IMR-90 (cell line): ENCODE measurements around the gene PFKFB1. TPM values are rescaled to one million over a fixed set of nuclear protein-coding genes. Genes with fewer than 3 reads are reported as not detected.

Source experiments
- ATAC-seq: fragments of 200-7000 bp; cut with Tn5 transposase; 2 replicates; pipeline ENCODE4 v1.9.1; 2020; ENCODE audit warnings: low read depth, mild to moderate bottlenecking, moderate library complexity
- BruUV-seq: library from RNA; stranded (reverse); fragments of 400-500 nt; replicated peaks from 2 replicates; lab custom pipeline; 2021; lab: Mats Ljungman, UMichigan
- CTCF ChIA-PET: fragments of 300-600 bp; formaldehyde crosslinking; extraction: SDS; loops from one replicate; lab custom pipeline; 2021; ENCODE audit warnings: antibody characterized with exemption; lab: Yijun Ruan, JAX
- POLR2A ChIA-PET: fragments of 300-600 bp; sonication (Branson Sonifier 250); formaldehyde crosslinking; loops from one replicate; lab custom pipeline; 2022; ENCODE audit warnings: antibody characterized with exemption; ENCODE audit not compliant: unreplicated experiment; lab: Charles Lee
- DNase-seq: peaks from one replicate; pipeline ENCODE4 v3.0.0; 2013
- H2AFZ ChIP-seq: replicated peaks from 2 replicates; pipeline ENCODE3; 2013; ENCODE audit warnings: low read length, mild to moderate bottlenecking; ENCODE audit not compliant: poor library complexity
- H2AK5ac ChIP-seq: 2 replicates; pipeline ENCODE4 v1.6.1; 2013; ENCODE audit warnings: low read depth, low read length, inconsistent platforms
- H2AK9ac ChIP-seq: replicated peaks from 2 replicates; pipeline ENCODE3; 2013; ENCODE audit warnings: mild to moderate bottlenecking, low read depth, low read length, moderate library complexity; ENCODE audit not compliant: poor library complexity
- H2BK120ac ChIP-seq: 2 replicates; pipeline ENCODE4 v1.6.1; 2013; ENCODE audit warnings: low read depth, low read length, inconsistent platforms
- H2BK15ac ChIP-seq: 3 replicates; pipeline ENCODE4 v1.6.1; 2013; ENCODE audit warnings: low read depth, low read length, inconsistent platforms
- H2BK20ac ChIP-seq: 2 replicates; pipeline ENCODE4 v1.6.1; 2013; ENCODE audit warnings: low read depth, mild to moderate bottlenecking, inconsistent platforms, low read length, moderate library complexity
- H2BK5ac ChIP-seq: 2 replicates; pipeline ENCODE4 v1.6.1; 2013; ENCODE audit warnings: mild to moderate bottlenecking, low read depth, low read length, inconsistent platforms; ENCODE audit not compliant: poor library complexity, severe bottlenecking
- H3K14ac ChIP-seq: replicated peaks from 2 replicates; pipeline ENCODE4 v1.6.1; 2013; ENCODE audit warnings: low read depth, low read length, inconsistent platforms
- H3K18ac ChIP-seq: 2 replicates; pipeline ENCODE4 v1.6.1; 2013; ENCODE audit warnings: low read depth, low read length, control low read depth
- H3K23ac ChIP-seq: 2 replicates; pipeline ENCODE4 v1.6.1; 2013; ENCODE audit warnings: low read depth, low read length, inconsistent platforms
- H3K27ac ChIP-seq: 2 replicates; pipeline ENCODE4 v1.5.1; 2013; ENCODE audit warnings: mild to moderate bottlenecking, control low read depth, low read length; ENCODE audit not compliant: insufficient read depth
- H3K27me3 ChIP-seq: 2 replicates; pipeline ENCODE4 v1.6.1; 2013; ENCODE audit warnings: low read length; ENCODE audit not compliant: control insufficient read depth, insufficient read depth
- H3K36me3 ChIP-seq: 2 replicates; pipeline ENCODE4 v1.6.1; 2013; ENCODE audit warnings: low read length, mixed read lengths; ENCODE audit not compliant: control insufficient read depth, insufficient read depth
- H3K4ac ChIP-seq: 2 replicates; pipeline ENCODE4 v1.6.1; 2013; ENCODE audit warnings: low read depth, low read length, inconsistent platforms
- H3K4me1 ChIP-seq: 2 replicates; pipeline ENCODE4 v1.6.1; 2013; ENCODE audit warnings: low read length, mixed read lengths; ENCODE audit not compliant: control insufficient read depth, insufficient read depth
- H3K4me2 ChIP-seq: 2 replicates; pipeline ENCODE4 v1.6.1; 2013; ENCODE audit warnings: low read depth, mild to moderate bottlenecking, control low read depth, low read length, moderate library complexity
- H3K4me3 ChIP-seq: 2 replicates; pipeline ENCODE4 v1.5.1; 2013; ENCODE audit warnings: low read depth, mild to moderate bottlenecking, control low read depth, low read length, moderate library complexity; ENCODE audit not compliant: insufficient read depth
- H3K56ac ChIP-seq: 2 replicates; pipeline ENCODE4 v1.6.1; 2013; ENCODE audit warnings: low read length, inconsistent platforms; ENCODE audit not compliant: insufficient read depth; ENCODE audit errors: extremely low read depth
- H3K79me1 ChIP-seq, 2 experiments: 2 replicates each; pipeline ENCODE4 v1.6.1; 2013; ENCODE audit warnings: low read length in 2 of 2, inconsistent platforms in 1 of 2, low read depth in 1 of 2
- H3K9ac ChIP-seq: 2 replicates; pipeline ENCODE4 v1.6.1; 2013; ENCODE audit warnings: low read depth, low read length, control low read depth
- H3K9me1 ChIP-seq: 2 replicates; pipeline ENCODE4 v1.6.1; 2013; ENCODE audit warnings: low read length, inconsistent platforms; ENCODE audit not compliant: insufficient read depth
- H3K9me3 ChIP-seq: 2 replicates; pipeline ENCODE4 v1.6.1; 2013; ENCODE audit warnings: low read length; ENCODE audit not compliant: control insufficient read depth, insufficient read depth
- H4K20me1 ChIP-seq: 2 replicates; pipeline ENCODE4 v1.6.1; 2013; ENCODE audit warnings: low read length, inconsistent platforms; ENCODE audit not compliant: insufficient read depth
- H4K5ac ChIP-seq: 2 replicates; pipeline ENCODE4 v1.6.1; 2013; ENCODE audit warnings: mild to moderate bottlenecking, low read depth, low read length, control low read depth
- H4K8ac ChIP-seq, 2 experiments: 2 replicates each; pipeline ENCODE4 v1.6.1; 2013; ENCODE audit warnings: low read depth in 2 of 2, low read length in 2 of 2, control low read depth in 1 of 2, inconsistent platforms in 1 of 2
- H4K91ac ChIP-seq: 2 replicates; pipeline ENCODE4 v1.6.1; 2013; ENCODE audit warnings: low read depth, low read length, inconsistent platforms; ENCODE audit not compliant: insufficient read depth
- BHLHE40 ChIP-seq: fragments of 150-350 bp; IDR thresholded peaks from 2 replicates; pipeline ENCODE4 v1.6.1; 2016; ENCODE audit warnings: mild to moderate bottlenecking, low read depth, low read length
- CEBPB ChIP-seq: IDR thresholded peaks from 2 replicates; pipeline ENCODE4 v1.6.1; 2012; ENCODE audit warnings: low read depth, low read length, improper control_type of control experiment
- CHD1 ChIP-seq: IDR thresholded peaks from 2 replicates; pipeline ENCODE4 v1.6.1; 2012; ENCODE audit warnings: low read depth, low read length, improper control_type of control experiment
- CTCF ChIP-seq: conservative IDR thresholded peaks from 2 replicates; pipeline ENCODE4 v1.5.1; 2012; ENCODE audit warnings: mild to moderate bottlenecking, low read depth, low read length, improper control_type of control experiment
- ELK1 ChIP-seq: fragments of 150-350 bp; IDR thresholded peaks from 2 replicates; pipeline ENCODE4 v1.6.1; 2016; ENCODE audit warnings: low read depth, mild to moderate bottlenecking, low read length, moderate library complexity, borderline replicate concordance
- FOS ChIP-seq: fragments of 150-350 bp; IDR thresholded peaks from 2 replicates; pipeline ENCODE4 v1.6.1; 2016; ENCODE audit warnings: low read depth, low read length
- MAFK ChIP-seq: IDR thresholded peaks from 2 replicates; pipeline ENCODE4 v1.6.1; 2012; ENCODE audit warnings: low read depth, low read length, improper control_type of control experiment
- MAZ ChIP-seq: IDR thresholded peaks from 2 replicates; pipeline ENCODE4 v1.6.1; 2012; ENCODE audit warnings: low read depth, mild to moderate bottlenecking, low read length, improper control_type of control experiment, moderate library complexity, borderline replicate concordance
- MXI1 ChIP-seq: IDR thresholded peaks from 2 replicates; pipeline ENCODE4 v1.6.1; 2012; ENCODE audit warnings: low read depth, mild to moderate bottlenecking, low read length, moderate library complexity, borderline replicate concordance
- NFE2L2 ChIP-seq: fragments of 150-350 bp; IDR thresholded peaks from 2 replicates; pipeline ENCODE4 v1.6.1; 2016; ENCODE audit warnings: low read depth, mild to moderate bottlenecking, low read length
- POLR2A ChIP-seq: IDR thresholded peaks from 2 replicates; pipeline ENCODE4 v1.6.1; 2012; ENCODE audit warnings: mild to moderate bottlenecking, low read depth, low read length
- RAD21 ChIP-seq: IDR thresholded peaks from 2 replicates; pipeline ENCODE4 v1.6.1; 2012; ENCODE audit warnings: low read length, improper control_type of control experiment
- RCOR1 ChIP-seq: IDR thresholded peaks from 2 replicates; pipeline ENCODE4 v1.6.1; 2012; ENCODE audit warnings: mild to moderate bottlenecking, low read length, improper control_type of control experiment; ENCODE audit not compliant: insufficient replicate concordance
- RFX5 ChIP-seq: IDR thresholded peaks from 2 replicates; pipeline ENCODE4 v1.8.0; 2012; ENCODE audit warnings: low read depth, mild to moderate bottlenecking, low read length, moderate library complexity
- SMC3 ChIP-seq: fragments of 150-350 bp; IDR thresholded peaks from 2 replicates; pipeline ENCODE4 v1.6.1; 2016; ENCODE audit warnings: low read depth, mild to moderate bottlenecking, antibody characterized with exemption, low read length, moderate library complexity
- USF2 ChIP-seq: fragments of 150-350 bp; IDR thresholded peaks from 2 replicates; pipeline ENCODE4 v1.6.1; 2017; ENCODE audit warnings: mild to moderate bottlenecking, antibody characterized with exemption, low read length, low read depth
- dilution Hi-C: fragments of 300-500 bp; cut with HindIII; formaldehyde crosslinking; loops from one replicate; pipeline ENCODE4 v1.14.3; 2018; ENCODE audit warnings: low sequenced_read_pairs; ENCODE audit not compliant: unreplicated experiment
- in situ Hi-C: fragments of 300-500 bp; cut with MboI; formaldehyde crosslinking; loops from 3 replicates; pipeline ENCODE4 v1.14.3; 2019; ENCODE audit warnings: low sequenced_read_pairs, inconsistent platforms, mixed read lengths
- intact Hi-C: fragments of 100-400 bp; cut with micrococcal nuclease; formaldehyde crosslinking; loops from 2 replicates; pipeline ENCODE4 v1.10.0; 2022
- polyA plus RNA-seq, 3 experiments: library from polyadenylated mRNA; depleted of rRNA; stranded (reverse); fragments of >200 nt; gene quantifications; 2 replicates each; pipeline ENCODE4 v1.2.3, GENCODE V29; 2012; ENCODE audit warnings: low replicate concordance in 1 of 3
- total RNA-seq: library from RNA; depleted of rRNA; stranded (reverse); fragments of >200 nt; gene quantifications from 2 replicates; pipeline ENCODE4 v1.2.3, GENCODE V29; 2012

Gene PFKFB1
- total and polyA plus RNA-seq, 2 of the 4 experiments (the other 2 are of a cell fraction): under 0.01 to 0.15 TPM

GRCh38 chrX:54979432-54979831 is 14.6 kb downstream of the PFKFB1 start:
- H3K9me1 ChIP-seq: no peaks in the 10 kb centered on the region
- no peak overlapping the region for H3K4me3 ChIP-seq
- no peak overlapping the region for H2AFZ ChIP-seq
- ChIA-PET CTCF (interaction anchor here (0.6 kb wide), 1 partner anchor 66 kb away, joined by 4 read pairs; no protein-coding TSS in a partner anchor), POLR2A (no interaction called here)
- H3K14ac ChIP-seq: no peak overlapping the region
- BruUV-seq: no TSS peak
- no peaks in the 10 kb centered on the region for H4K20me1 ChIP-seq
- no peak overlapping the region for H4K8ac ChIP-seq
- no peak overlapping the region for H4K91ac ChIP-seq
- in situ Hi-C loops: no loop called here
- no peak overlapping the region for H3K27ac ChIP-seq
- ATAC-seq (no peak), DNase-seq (no peak)
- H3K9me3 ChIP-seq: no peaks in the 10 kb centered on the region
- dilution Hi-C loops: no loop called here
- H3K4me2 ChIP-seq: no peak overlapping the region
- H3K27me3 ChIP-seq: peaks cover 2% of the 10 kb centered on the region; the same call in 1 of the 2 replicates
- no peak overlapping the region for H2BK15ac ChIP-seq
- H3K79me1 ChIP-seq: no peaks in the 10 kb centered on the region
- no peak overlapping the region for H3K23ac ChIP-seq
- H2AK9ac ChIP-seq: no peak overlapping the region
- H2AK5ac ChIP-seq: no peak overlapping the region
- no peak overlapping the region for H2BK120ac ChIP-seq
- H3K4ac ChIP-seq: no peak overlapping the region
- H3K9ac ChIP-seq: no peak overlapping the region
- no peak overlapping the region for H2BK20ac ChIP-seq
- intact Hi-C loops: no loop called here
- no peak overlapping the region for H3K56ac ChIP-seq
- no peak overlapping the region for H4K5ac ChIP-seq
- H2BK5ac ChIP-seq: no peak overlapping the region
- no peaks in the 10 kb centered on the region for H3K4me1 ChIP-seq
- no peaks in the 10 kb centered on the region for H3K36me3 ChIP-seq
- no peak overlapping the region for H3K18ac ChIP-seq
- no peak for TF ChIP-seq CTCF
- TF ChIP-seq RCOR1: no peak
- TF ChIP-seq CHD1: no peak
- TF ChIP-seq BHLHE40: no peak
- no peak for TF ChIP-seq MAFK
- TF ChIP-seq NFE2L2: no peak
- no peak for TF ChIP-seq RFX5
- TF ChIP-seq POLR2A: no peak
- no peak for TF ChIP-seq USF2
- no peak for TF ChIP-seq CEBPB
- no peak for TF ChIP-seq MAZ
- TF ChIP-seq SMC3: no peak
- TF ChIP-seq FOS: no peak
- no peak for TF ChIP-seq ELK1
- TF ChIP-seq RAD21: no peak
- TF ChIP-seq MXI1: no peak
